NCI-H2171 treated with DMSO at 0.1 percent for 48 hours (cell line): ENCODE data around the gene KIAA1755.

Experiments used
- DNase-seq: peaks from one replicate; lab custom pipeline; 2025; lab: John Stamatoyannopoulos, UW

Gene KIAA1755

GRCh38 chr20:38217791-38218565 is 42.6 kb downstream of the KIAA1755 start:
- DNase-seq: peak; percentile 36

DNA sequence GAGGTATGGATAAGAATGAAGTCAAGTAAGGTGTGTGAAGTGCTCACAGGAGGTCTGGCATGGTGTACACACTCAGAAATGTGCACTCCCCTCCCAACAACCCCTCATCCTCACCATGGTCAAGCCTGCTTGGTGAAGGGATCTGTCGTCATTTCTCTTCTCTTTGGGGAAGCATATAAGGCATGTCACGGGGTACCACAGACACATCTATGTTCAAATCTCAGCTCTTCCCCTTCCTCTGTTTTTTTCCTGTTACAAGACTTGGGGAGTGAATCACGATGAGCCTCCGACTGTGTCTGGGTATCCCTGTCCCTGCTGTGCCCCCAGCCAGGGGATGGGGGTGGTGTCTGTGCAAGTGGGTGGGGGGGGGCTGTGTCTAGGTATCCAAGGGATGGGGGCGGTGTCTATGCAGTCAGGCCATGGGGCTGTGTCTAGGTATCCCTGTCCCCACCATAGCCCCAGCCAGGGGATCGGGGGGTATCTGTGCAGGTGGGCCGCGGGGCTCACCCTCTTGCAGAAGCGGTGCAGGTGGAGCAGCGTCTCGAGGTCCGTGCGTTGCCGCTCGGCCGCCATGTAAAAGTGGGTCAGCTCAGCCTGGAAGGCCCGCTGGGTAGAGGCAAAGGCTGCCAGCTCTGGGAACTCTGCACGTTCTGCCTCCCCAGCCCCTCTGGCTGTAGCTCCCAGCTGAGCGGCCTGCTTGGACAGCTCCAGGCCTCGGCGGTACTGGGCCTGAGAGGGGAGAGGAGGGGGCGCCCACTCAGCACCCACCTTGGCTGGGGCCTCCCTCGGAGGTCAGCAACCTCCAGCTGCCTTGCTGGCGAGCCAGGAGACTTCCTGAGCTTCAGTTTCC is 43.6 kb downstream of the KIAA1755 start:
- DNase-seq: no peak

- no peak for DNase-seq
Observed at GRCh38 chr20:38216201-38216600, 44.3 kb downstream of the KIAA1755 start.

DNA sequence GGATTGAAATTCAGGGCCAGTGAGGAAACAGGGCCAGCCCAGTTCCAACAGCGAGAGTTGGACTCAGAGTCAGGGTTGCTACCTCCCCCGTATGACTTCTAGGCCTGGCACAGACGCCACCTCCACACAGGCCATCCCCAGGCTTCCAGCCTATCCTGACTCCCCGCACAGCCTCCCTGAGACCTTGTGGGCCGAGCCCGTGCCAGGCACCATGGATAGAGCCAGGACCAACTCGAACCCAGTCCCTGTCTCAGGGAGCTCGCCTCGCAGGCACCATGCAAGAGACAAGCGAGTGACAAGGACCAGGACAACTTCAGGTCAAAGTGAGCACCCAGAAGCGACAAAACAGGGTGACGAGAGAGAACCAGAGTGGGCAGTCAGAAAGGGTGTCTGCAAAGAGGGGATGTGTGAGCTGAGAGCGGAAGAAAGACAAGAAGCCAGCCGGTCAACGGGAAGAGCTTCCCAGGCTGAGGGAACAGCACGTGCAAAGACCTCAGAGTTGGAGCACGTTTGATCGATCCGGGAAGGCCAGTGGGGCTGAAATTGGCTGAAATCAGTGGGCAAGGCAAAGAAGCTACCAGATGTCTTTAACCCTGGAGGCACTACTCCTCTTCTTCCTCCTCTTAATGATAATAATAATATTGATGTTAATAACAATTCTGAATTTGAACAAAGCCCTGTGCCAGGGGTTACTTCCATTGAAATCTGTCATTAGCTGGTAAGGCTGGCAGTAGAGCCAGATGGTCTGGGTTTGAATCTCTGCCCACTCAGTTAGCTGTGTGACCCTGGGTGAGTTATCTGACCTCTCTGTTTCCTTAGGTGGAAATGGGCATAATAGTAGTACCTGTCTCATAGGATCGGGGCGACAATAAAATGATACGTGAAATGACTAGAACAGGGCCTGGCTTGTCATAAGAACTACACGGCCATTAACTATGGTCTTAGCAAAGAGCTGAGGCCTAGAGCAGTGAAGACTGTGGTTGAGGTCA is 45.0 kb downstream of the KIAA1755 start:
- no peak for DNase-seq

GRCh38 chr20:38214256-38215193 is 46.0 kb downstream of the KIAA1755 start:
- DNase-seq: no peak

- DNase-seq: no peak
Observed at GRCh38 chr20:38213607-38213940, 47.0 kb downstream of the KIAA1755 start.

GRCh38 chr20:38212806-38213606 is 47.5 kb downstream of the KIAA1755 start:
- no peak for DNase-seq

DNA sequence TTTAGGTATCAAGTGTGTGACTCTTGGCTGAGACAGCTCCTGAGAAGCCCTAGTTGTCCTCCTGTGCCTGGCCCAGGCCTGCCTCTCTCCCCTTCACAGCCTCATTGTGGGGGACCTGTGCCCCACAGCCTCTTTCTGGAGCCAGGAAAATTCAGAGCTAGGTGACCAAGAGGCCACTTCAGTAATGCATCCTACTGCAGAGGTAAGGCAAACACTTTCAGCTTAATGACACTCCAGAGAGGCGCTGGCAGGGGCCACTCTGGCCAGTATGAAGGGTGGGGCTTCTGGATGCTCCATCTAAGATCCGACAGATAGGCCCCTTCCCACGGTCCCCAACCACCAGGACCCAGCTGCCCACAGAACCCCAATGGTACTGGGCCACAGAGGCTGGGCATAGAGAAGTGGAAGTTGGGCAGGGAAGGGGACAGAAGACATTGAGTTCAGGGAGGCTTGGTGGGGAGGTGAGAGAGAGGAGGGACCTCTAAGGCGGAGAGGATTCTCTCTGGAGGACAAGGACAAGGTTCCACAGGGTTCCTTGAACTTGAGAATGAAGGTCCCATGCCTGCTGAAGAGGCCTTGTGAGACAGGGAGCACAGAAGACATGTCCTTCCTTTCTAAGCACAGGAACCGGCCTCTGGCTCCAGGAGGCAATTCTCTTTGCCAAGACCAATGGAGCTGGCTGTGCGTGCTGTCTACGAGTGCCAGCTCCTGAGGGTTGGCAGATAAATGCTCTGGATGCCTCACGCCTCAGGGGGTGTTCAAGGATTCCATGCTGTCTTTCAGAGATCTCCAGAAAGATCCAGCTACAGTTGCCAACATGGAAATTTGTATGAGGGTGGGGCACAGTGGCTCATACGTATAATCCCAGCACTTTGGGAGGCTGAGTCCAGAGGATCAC is 49.1 kb downstream of the KIAA1755 start:
- no peak for DNase-seq

DNA sequence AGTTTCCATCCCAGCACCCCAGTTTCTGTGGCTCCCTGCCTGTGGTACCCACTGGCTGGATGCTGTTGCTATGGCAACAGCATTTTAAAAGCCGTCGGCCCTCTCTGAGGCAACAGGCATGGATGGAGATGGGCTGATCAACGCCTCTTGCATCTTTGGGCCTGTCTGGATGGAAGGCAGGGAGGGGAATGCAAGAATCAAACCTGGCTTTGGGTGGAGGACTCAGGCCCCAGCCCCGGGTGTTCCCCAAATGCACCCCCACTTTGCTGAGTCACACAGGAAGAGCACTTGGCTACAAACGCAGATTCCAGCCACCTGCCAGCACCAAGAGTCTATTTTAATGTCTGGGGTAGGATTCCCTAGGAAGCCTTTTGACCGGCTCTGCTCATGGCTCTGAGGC is 49.8 kb downstream of the KIAA1755 start:
- no peak for DNase-seq

GRCh38 chr20:38209736-38210405 is 50.7 kb downstream of the KIAA1755 start:
- no peak for DNase-seq

DNA sequence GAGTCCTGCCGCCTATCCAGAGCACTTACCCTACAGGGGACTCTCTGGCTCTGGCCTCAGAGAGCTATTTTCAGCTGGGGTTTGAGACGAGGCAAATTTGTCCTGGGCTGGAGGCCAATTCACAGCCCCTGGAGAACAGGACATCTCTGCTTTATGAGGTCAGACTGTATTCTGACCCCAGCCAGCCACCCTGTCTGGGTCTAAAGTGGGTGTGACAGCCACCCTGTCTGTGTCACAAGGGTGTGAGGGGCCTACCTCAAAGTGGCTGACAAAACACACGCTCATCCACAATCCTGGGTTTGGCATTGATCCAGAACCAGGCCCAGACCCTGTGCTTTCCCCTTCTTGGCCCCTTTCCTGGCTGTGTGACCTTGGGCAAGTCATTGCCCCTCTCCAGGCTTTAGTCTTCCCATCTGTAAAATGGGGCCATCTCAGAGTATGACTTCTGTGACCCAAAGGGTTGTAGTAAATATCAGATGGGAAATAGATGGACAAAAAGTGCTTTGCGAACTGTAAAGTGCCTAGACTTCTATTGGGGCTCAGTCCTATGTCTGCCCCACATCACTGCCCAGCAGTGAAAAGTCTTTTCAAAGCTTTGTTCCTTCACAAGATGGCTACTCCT is 51.4 kb downstream of the KIAA1755 start:
- DNase-seq: no peak

DNA sequence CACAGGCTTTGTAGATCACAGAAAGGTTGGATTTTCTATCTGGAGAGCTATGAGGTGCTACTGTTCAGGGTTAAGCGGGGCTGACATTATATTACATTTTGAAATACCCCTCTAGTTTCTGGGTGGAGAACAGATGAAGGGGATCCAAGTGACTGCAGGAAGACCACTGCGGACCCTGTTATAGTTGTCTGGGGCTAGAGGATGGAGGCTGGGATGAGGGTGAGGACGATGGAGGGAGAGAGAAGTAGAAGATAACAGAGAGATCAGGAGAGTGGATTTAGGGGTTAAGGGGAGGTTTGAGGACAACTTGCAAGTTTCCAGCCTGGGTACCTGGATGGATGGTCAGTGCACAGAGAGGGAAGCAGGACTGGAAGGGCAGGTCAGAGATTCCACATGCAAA is 52.0 kb downstream of the KIAA1755 start:
- DNase-seq: no peak

DNA sequence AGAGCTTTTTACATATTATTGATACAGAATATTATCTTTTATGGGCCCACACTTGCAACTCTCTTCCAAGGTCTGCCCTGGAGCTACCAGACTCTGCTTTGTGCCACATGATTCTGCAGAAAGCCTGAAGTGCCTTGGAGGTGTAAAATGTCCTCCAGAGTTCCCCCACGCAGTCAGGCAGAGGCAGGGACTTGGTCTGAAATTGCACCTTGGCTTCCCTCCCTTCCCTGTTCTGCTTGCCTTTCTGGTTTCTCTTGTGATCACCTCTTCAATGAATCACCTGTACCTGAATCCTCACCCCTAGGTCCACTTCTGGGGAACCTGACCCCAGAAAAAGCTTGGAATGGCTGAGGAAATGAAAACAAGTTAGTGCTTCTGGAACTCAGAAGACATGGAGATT is 52.4 kb downstream of the KIAA1755 start:
- no peak for DNase-seq

DNA sequence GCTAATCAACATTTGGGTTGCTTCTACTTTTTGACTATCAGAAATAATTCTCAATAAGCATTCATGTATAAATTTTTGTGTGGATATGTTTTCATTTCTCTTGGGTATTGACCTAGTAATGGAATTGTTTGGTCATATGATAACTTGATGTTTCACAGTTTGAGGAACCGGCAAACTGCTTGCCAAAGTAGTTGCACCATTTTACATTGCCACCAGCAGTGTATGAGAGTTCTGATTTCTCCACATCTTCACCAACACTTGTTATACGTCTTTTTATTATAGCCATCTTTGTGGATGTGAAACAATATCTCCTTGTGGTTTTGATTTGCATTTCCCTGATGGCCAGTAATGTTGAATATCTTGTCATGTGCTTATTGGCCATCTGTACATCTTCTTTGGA is 52.9 kb downstream of the KIAA1755 start:
- no peak for DNase-seq

- no peak for DNase-seq
Observed at GRCh38 chr20:38205001-38205400, 55.5 kb downstream of the KIAA1755 start.

- no peak for DNase-seq
Observed at GRCh38 chr20:38203981-38204357, 56.6 kb downstream of the KIAA1755 start.

- DNase-seq: no peak
Observed at GRCh38 chr20:38203337-38203980, 57.1 kb downstream of the KIAA1755 start.

- DNase-seq: no peak
Observed at GRCh38 chr20:38202982-38203293, 57.6 kb downstream of the KIAA1755 start.
